HG02938 (cell line): ENCODE data around the gene SLC6A16.
"Not testable (repeated sequence)": the region's sequence is repeated elsewhere in the genome, so short reads cannot be mapped to it uniquely, and the experiment has no call there.

Experiments used
- ATAC-seq: cut with Tn5 transposase; IDR thresholded peaks from one replicate; pipeline ENCODE4 v1.9.1; 2021; ENCODE audit warnings: mild to moderate bottlenecking, moderate library complexity; ENCODE audit not compliant: unreplicated experiment

Gene SLC6A16

GRCh38 chr19:49332691-49333417 lies 7.9 kb upstream of the SLC6A16 start:
- not testable (repeated sequence) for ATAC-seq

DNA sequence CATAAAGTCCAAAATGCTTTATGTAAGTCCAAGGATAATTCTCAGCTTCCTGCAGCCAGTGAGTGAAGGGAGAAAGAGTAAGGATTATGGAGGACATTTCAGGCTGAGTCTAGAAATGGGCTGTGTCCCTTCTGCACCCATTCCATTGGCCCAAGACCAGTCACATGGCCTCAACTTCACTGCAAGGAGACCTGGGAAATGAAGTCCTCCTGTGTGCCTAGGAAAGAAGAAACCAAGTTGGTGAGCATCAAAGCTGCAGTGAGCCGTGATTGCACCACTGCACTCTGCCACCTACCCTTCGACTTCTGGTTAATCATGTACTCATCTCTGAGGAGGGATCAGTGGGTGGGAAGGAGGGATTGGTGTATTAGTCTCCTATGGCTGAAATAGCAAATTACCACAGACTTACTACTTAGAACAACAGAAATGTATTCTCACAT lies 6.6 kb upstream of the SLC6A16 start:
- peak; percentile 54 for ATAC-seq

DNA sequence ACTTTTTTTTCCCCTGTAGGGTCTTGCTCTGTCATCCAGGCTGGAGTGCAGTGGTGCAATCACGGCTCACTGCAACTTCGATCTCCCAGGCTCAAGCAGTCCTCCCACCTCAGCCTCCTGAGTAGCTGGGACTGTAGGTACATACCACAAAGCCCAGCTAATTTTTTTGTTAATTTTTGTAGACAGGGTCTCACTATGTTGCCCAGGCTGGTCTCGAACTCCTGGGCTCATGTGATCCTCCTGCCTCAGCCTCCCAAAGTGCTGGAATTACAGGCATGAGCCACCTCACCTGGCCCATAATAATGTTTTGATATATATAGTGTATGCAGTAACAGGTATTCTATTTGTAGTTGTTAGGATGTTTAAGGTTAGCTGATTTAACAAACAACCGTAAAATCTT lies 6.2 kb upstream of the SLC6A16 start:
- not testable (repeated sequence) for ATAC-seq

GRCh38 chr19:49328741-49329140 lies 3.8 kb upstream of the SLC6A16 start:
- no peak for ATAC-seq

GRCh38 chr19:49327878-49328544 lies 3.0 kb upstream of the SLC6A16 start:
- ATAC-seq: no peak

DNA sequence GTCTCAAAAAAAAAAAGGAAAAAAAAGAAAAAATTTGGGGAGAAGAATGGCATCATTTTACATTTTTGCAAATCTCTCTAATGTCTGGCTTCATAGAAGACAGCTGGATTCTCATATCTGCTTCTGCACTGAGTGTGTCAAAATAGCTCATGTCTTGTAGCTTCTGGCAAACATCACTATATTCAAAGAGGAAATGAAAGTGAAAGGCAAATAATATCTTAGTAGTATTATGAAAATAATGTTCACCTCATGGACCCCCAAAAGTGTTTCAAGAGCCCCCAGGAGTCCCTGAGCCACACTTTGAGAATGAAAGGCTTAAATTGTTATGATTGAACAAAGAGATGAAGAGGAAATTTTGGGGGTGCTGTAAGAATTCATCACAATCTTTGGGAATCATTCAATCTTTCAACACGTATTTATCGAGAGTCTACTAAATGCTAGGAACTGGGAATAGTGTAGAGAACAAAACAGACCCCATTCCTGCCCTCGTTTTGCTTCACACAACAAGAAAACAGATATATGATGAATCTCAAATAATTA lies 1.2 kb upstream of the SLC6A16 start:
- no peak for ATAC-seq

DNA sequence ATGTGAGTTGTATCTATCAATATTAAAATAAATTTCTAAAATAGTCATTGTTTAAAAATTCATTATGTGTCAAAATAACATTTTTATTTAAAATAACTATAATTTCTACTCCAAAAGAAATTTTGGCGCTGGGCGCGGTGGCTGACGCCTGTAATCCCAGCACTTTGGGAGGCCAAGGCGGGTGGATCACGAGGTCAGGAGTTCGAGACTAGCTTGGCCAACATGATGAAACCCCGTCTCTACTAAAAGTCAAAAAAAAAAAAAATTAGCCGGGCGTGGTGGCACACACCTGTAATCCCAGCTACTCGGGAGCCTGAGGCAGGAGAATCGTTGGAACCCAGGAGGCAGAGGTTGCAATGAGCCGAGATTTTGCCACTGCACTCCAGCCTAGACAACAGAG lies 765 bp upstream of the SLC6A16 start:
- not testable (repeated sequence) for ATAC-seq

- ATAC-seq: no peak
Measured at GRCh38 chr19:49318296-49318695, 6.7 kb downstream of the SLC6A16 start.

DNA sequence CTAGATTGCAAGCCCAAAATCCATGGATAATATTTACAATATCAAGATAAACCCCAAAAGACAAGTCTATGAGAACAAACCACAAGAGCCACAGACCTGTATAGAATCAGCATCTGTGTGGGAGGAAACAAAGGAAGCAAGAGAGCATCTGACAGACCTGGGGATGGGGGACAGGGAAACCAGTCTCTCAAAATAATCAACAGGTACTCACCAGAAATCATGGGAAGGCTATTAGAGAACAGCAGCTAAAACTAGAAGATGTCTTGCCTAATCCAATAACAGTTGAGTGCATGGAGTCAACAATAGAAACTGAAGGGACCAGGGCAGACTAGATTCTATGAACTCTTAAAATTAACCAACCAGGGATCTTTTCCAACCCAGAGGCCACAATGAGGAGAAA lies 8.7 kb downstream of the SLC6A16 start:
- ATAC-seq: no peak

DNA sequence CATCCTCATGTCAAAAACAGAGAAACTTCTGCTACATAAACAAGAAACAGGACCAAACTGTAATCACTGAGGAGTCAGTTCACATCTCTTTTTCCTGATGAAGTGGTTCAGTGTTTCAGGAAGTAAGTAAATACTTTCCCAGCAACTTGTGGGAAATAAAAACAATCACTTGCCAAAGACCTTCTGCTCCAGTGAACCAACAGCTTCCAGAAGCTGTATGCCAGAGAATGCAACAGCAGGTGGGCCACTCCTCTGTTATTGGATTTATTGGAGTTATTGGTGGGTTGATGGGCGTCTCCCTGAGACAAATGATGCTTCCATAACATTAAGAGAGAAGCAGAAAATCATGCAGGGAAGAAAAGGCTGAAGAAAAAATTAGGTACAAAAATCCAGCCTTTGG lies 9.9 kb downstream of the SLC6A16 start:
- ATAC-seq: no peak

DNA sequence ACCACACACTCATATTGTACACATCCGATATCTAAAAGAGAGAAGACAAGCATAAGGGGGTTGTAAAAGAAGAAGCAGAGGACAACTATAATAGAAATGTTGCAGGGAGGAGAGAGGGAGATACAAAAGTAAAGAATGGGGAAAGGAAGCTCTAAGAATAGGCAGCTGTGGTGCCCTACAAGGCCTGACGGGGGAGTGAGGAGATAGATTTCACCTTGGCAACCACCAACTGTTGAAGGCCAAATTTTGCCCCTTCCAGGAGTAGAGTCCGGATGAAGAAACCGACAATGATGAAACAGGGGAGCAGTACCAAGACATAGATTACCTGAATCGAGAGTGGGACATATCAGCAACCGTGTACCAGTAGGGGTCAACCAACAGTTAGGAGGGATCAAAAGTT lies 15.9 kb downstream of the SLC6A16 start:
- ATAC-seq: no peak

GRCh38 chr19:49306734-49307133 lies 18.3 kb downstream of the SLC6A16 start:
- ATAC-seq: not testable (repeated sequence)

DNA sequence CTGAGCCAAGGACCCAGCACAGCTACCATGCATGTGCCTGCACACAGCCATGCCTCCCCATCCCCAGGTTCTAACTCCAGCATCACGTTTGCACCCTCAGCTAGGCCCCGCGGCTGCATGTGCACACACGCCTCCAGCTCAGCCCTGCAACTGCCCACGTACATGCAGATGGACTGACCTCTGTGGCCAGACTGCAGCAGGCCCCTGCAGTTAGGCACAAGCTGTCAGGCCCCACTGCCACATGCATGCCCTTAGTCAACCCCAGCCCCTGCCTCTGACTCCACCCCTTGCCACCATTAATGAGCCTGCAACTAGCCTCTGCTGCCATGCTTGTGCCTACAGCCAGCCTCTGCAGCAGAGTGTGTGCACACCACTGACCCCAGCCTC lies 23.1 kb downstream of the SLC6A16 start:
- ATAC-seq: no peak

DNA sequence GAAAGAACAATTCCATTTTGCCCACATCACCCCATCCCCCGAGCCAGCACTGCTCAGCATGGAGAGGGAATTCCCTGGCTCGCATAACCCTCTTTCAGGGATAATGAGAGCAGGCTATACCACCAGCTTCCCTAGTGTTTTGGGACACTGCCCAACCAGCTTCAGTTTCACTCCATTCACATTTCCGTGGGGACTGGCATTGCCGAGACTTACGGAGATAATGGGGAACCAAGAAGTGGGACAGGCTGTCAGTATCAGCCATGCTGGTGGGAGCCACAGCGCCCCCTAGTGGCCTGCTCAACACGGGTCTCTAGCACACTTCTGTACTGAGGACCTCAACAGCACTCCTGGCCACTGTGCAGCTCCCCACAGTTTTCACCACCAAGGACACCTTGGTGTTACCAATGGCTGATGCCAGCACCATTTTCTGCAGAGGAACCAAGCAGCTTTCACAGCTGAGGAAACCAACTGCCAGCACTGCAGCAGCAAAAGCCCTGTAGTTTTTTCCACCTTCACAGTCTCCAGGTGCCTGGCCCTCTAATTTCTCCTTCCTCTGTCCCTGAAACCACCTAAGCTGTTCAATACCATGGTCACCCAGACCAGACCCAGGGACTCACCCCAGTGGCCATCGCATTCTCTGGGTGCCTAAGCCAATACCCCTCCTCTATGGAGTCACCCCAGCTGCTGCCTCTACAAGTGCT lies 23.7 kb downstream of the SLC6A16 start:
- no peak for ATAC-seq

GRCh38 chr19:49298653-49299052 lies 26.3 kb downstream of the SLC6A16 start:
- not testable (repeated sequence) for ATAC-seq

DNA sequence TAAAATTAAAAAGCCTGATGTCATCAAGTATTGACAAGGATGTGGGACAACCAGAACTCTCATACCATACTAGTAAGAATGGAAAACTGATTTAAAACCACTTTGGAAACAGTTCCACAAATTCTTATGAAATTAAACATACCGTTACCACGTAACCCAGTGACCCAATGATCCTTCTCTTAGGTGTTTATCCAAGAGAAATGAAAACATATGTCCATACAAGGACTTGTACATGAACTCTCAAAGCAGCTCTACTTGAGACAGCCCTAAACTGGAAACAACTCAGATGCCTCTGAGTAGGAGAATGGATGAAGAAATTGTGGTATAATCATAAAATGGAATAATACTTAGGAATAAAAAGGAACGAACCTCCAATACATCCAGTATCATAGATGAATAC lies 27.6 kb downstream of the SLC6A16 start:
- no peak for ATAC-seq

DNA sequence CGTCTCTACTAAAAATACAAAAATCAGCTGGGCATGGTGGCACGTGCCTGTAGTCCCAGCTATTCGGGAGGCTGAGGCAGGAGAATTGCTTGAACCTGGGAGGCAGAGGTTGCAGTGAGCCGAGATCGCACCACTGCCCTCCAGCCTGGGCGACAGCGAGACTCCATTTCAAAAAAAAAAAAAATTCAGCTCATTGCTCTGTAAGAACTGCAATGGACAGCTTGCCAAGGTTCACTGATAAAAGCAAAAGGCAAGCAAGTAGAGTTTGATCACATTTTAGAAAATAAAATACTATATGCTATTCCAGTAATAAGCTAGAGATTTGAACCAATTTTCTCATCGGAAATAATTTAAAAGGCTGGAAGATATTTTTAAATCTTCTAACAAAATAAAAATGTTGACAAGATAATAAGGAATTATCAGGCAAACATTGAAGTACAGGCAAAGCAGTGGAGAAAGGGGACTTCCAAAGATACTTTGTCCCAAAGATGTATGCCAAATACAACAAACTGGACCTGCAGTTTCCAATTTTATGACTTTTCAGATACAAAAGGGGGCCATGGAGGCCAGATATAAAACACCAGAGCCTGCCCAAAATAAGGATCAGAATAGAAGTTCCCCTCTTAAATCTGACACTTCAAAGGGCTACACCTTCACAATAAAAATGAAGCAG lies 29.6 kb downstream of the SLC6A16 start:
- ATAC-seq: no peak

DNA sequence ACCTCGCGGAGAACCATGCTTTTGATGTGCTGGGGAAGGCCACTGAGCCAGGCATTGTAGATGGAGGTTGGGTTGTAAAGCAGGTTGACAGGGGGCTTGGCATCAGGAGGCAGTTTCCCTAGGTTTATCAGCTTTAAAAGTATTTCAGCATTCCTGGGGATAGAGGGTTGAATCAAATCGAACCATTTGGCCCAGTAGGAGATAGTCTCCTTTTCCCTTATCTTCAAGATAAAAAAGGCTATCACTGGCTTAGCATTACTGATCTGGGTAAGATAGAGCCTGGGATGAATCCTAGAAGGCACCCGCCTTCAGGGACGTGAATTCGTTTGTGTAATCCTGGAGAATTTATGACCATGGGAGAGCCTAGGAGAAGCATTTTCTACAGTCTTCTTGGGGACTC lies 30.6 kb downstream of the SLC6A16 start:
- no peak for ATAC-seq

DNA sequence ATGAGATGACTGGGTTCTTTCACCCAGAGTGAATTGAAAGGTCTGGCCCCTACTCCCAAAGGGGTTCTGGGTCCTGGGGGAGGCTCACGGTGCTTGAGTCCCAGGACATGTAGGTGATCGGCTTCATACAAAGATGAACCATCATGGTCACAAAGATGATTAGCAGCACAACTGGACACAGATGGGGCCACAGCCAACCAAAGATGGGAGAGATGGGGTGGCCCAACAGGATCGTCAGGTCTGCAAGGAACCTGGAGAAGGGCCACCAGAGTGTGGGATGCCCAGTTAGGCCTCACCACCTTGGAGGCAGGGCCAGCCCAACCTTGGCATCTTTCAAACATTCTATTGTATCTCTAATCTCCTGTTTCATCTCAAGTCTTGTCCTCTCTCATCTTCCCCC lies 34.5 kb downstream of the SLC6A16 start:
- ATAC-seq: no peak

- ATAC-seq: not testable (repeated sequence)
Measured at GRCh38 chr19:49289286-49289685, 35.7 kb downstream of the SLC6A16 start.

DNA sequence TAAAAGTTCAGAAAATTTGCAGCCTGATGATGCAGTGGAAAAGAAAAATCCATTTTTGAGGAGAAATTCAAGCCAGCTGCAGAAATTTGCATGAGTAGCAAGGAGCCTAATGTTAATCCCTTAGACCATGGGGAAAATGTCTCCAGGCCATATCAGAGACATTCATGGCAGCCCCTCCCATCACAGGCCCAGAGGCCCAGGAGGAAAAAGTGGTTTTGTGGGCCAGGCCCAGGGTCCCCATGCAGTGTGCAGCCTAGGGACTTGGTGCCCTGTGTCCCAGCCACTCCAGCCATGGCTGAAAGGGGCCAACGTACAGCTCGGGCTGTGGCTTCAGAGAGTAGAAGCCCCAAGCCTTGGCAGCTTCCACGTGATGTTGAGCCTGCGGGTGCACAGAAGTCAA lies 36.8 kb downstream of the SLC6A16 start:
- ATAC-seq: not testable (repeated sequence)
